ENCODE measurements around the gene ADCY9.
"Not testable (repeated sequence)": the region's sequence is repeated elsewhere in the genome, so short reads cannot be mapped to it uniquely, and the experiment has no call there.

ADCY9 gene

GRCh38 chr16:3952737-3953131, 163.5 kb downstream of the ADCY9 start:
- no peak for TF ChIP-seq PAX5 (IDR thresholded peaks at IDR 0.05; ENCODE audit: insufficient read depth, low read length, severe bottlenecking)
- no peak for TF ChIP-seq POU2F2 (IDR thresholded peaks at IDR 0.05; ENCODE audit: low read depth, low read length)
- TF ChIP-seq POLR2AphosphoS5 (IDR thresholded peaks at IDR 0.05; ENCODE audit: low read depth, low read length) = no peak
- no peak for TF ChIP-seq SPI1 (IDR thresholded peaks at IDR 0.05; ENCODE audit: low read depth, low read length)
- no peak for TF ChIP-seq TAF1 (IDR thresholded peaks at IDR 0.05; ENCODE audit: low read depth, low read length)
- no peak for TF ChIP-seq POLR2A (IDR thresholded peaks at IDR 0.05; ENCODE audit: low read depth, low read length)
- no peak for DNase-seq (ENCODE audit: insufficient read length, low spot score)
- no peak for FAIRE-seq

- no peak for DNase-seq (ENCODE audit: insufficient read length, low spot score)
- TF ChIP-seq POU2F2 (IDR thresholded peaks at IDR 0.05; ENCODE audit: low read depth, low read length) (no peak), POLR2A (IDR thresholded peaks at IDR 0.05; ENCODE audit: low read depth, low read length) (no peak), TAF1 (IDR thresholded peaks at IDR 0.05; ENCODE audit: low read depth, low read length) (no peak), SPI1 (IDR thresholded peaks at IDR 0.05; ENCODE audit: low read depth, low read length) (no peak), POLR2AphosphoS5 (IDR thresholded peaks at IDR 0.05; ENCODE audit: low read depth, low read length) (no peak), PAX5 (IDR thresholded peaks at IDR 0.05; ENCODE audit: insufficient read depth, low read length, severe bottlenecking) (no peak)
- FAIRE-seq = no peak
These were observed 164.1 kb downstream of the ADCY9 start for GRCh38 chr16:3951861-3952736.

GRCh38 chr16:3951380-3951779, 164.9 kb downstream of the ADCY9 start:
- not testable (repeated sequence) for DNase-seq (ENCODE audit: insufficient read length, low spot score); FAIRE-seq

GRCh38 chr16:3950343-3951193, 165.7 kb downstream of the ADCY9 start:
- DNase-seq (ENCODE audit: insufficient read length, low spot score) (no peak), FAIRE-seq (no peak)
- no peak for TF ChIP-seq POLR2A (IDR thresholded peaks at IDR 0.05; ENCODE audit: low read depth, low read length)
- no peak for TF ChIP-seq SPI1 (IDR thresholded peaks at IDR 0.05; ENCODE audit: low read depth, low read length)
- TF ChIP-seq TAF1 (IDR thresholded peaks at IDR 0.05; ENCODE audit: low read depth, low read length) = no peak
- TF ChIP-seq POU2F2 (IDR thresholded peaks at IDR 0.05; ENCODE audit: low read depth, low read length) = no peak
- TF ChIP-seq POLR2AphosphoS5 (IDR thresholded peaks at IDR 0.05; ENCODE audit: low read depth, low read length) = no peak
- TF ChIP-seq PAX5 (IDR thresholded peaks at IDR 0.05; ENCODE audit: insufficient read depth, low read length, severe bottlenecking) = no peak

- FAIRE-seq (no peak), DNase-seq (ENCODE audit: insufficient read length, low spot score) (no peak)
- TF ChIP-seq POLR2A (IDR thresholded peaks at IDR 0.05; ENCODE audit: low read depth, low read length) = no peak
- no peak for TF ChIP-seq TAF1 (IDR thresholded peaks at IDR 0.05; ENCODE audit: low read depth, low read length)
- no peak for TF ChIP-seq SPI1 (IDR thresholded peaks at IDR 0.05; ENCODE audit: low read depth, low read length)
- no peak for TF ChIP-seq PAX5 (IDR thresholded peaks at IDR 0.05; ENCODE audit: insufficient read depth, low read length, severe bottlenecking)
- TF ChIP-seq POLR2AphosphoS5 (IDR thresholded peaks at IDR 0.05; ENCODE audit: low read depth, low read length) = no peak
- no peak for TF ChIP-seq POU2F2 (IDR thresholded peaks at IDR 0.05; ENCODE audit: low read depth, low read length)
These were observed 166.3 kb downstream of the ADCY9 start for GRCh38 chr16:3949946-3950342.

- FAIRE-seq = no peak
- no peak for DNase-seq (ENCODE audit: insufficient read length, low spot score)
These were observed 167.0 kb downstream of the ADCY9 start for GRCh38 chr16:3949287-3949686.

GRCh38 chr16:3948378-3948995, 167.8 kb downstream of the ADCY9 start:
- no peak for TF ChIP-seq PAX5 (IDR thresholded peaks at IDR 0.05; ENCODE audit: insufficient read depth, low read length, severe bottlenecking)
- no peak for TF ChIP-seq TAF1 (IDR thresholded peaks at IDR 0.05; ENCODE audit: low read depth, low read length)
- no peak for TF ChIP-seq POLR2A (IDR thresholded peaks at IDR 0.05; ENCODE audit: low read depth, low read length)
- TF ChIP-seq SPI1 (IDR thresholded peaks at IDR 0.05; ENCODE audit: low read depth, low read length) = no peak
- no peak for TF ChIP-seq POLR2AphosphoS5 (IDR thresholded peaks at IDR 0.05; ENCODE audit: low read depth, low read length)
- TF ChIP-seq POU2F2 (IDR thresholded peaks at IDR 0.05; ENCODE audit: low read depth, low read length) = no peak
- no peak for FAIRE-seq
- no peak for DNase-seq (ENCODE audit: insufficient read length, low spot score)

More at GRCh38 chr16:3949287-3949686, 167.0 kb downstream of the ADCY9 start:
- TF ChIP-seq PAX5 (IDR thresholded peaks at IDR 0.05; ENCODE audit: insufficient read depth, low read length, severe bottlenecking) (no peak), POU2F2 (IDR thresholded peaks at IDR 0.05; ENCODE audit: low read depth, low read length) (no peak), TAF1 (IDR thresholded peaks at IDR 0.05; ENCODE audit: low read depth, low read length) (no peak)

GRCh38 chr16:3946604-3947180, 169.6 kb downstream of the ADCY9 start:
- no peak for DNase-seq (ENCODE audit: insufficient read length, low spot score)
- FAIRE-seq = no peak
- TF ChIP-seq TAF1 (IDR thresholded peaks at IDR 0.05; ENCODE audit: low read depth, low read length) (no peak), POLR2AphosphoS5 (IDR thresholded peaks at IDR 0.05; ENCODE audit: low read depth, low read length) (no peak), POU2F2 (IDR thresholded peaks at IDR 0.05; ENCODE audit: low read depth, low read length) (no peak), POLR2A (IDR thresholded peaks at IDR 0.05; ENCODE audit: low read depth, low read length) (no peak), PAX5 (IDR thresholded peaks at IDR 0.05; ENCODE audit: insufficient read depth, low read length, severe bottlenecking) (no peak), SPI1 (IDR thresholded peaks at IDR 0.05; ENCODE audit: low read depth, low read length) (no peak)

Measured in GM12891 (cell line).